SK-N-SH (cell line): ENCODE measurements around the gene EDRF1. TPM values are rescaled to one million over a fixed set of nuclear protein-coding genes. Genes with fewer than 3 reads are reported as not detected.

Source experiments
- CTCF ChIA-PET: fragments of 300-600, 350-600 bp; formaldehyde crosslinking; extraction: SDS; loops from one replicate; lab custom pipeline; 2021; lab: Yijun Ruan, JAX
- POLR2A ChIA-PET: fragments of 350-600 bp; sonication (Branson Sonifier 250); formaldehyde crosslinking; extraction: SDS; loops from one replicate; lab custom pipeline; 2020; ENCODE audit warnings: antibody characterized with exemption, inconsistent platforms; lab: Yijun Ruan, JAX
- DNase-seq: peaks from one replicate; pipeline ENCODE4 v3.0.0; 2012
- H2AFZ ChIP-seq: fragments of 200-600 bp; sonication (generic); 2 replicates; pipeline ENCODE4 v1.8.1; 2016; ENCODE audit warnings: antibody characterized with exemption, mild to moderate bottlenecking, low read depth
- H3F3A ChIP-seq: fragments of 200-600 bp; sonication (generic); replicated peaks from 2 replicates; pipeline ENCODE3; 2016; ENCODE audit warnings: antibody characterized with exemption, mild to moderate bottlenecking; ENCODE audit not compliant: insufficient read depth
- H3K27ac ChIP-seq, 2 experiments: fragments of 200-500 bp in 1 of 2; fragments of 200-600 bp in 1 of 2; sonication (Bioruptor generic) in 1 of 2; sonication (generic), shearing (Covaris generic) in 1 of 2; 2 replicates each; pipeline versions ENCODE4 v1.5.1 to v1.6.1; 2014 to 2016; ENCODE audit warnings: low read depth in 2 of 2, inconsistent platforms in 1 of 2, low read length in 1 of 2, mild to moderate bottlenecking in 1 of 2, mixed read lengths in 1 of 2
- H3K27me3 ChIP-seq: fragments of 200-600 bp; sonication (generic), shearing (Covaris generic); 2 replicates; pipeline ENCODE4 v1.6.1; 2016; ENCODE audit warnings: mixed run types; ENCODE audit not compliant: insufficient read depth
- H3K36me3 ChIP-seq, 2 experiments: fragments of 200-500 bp in 1 of 2; fragments of 200-600 bp in 1 of 2; sonication (Bioruptor generic) in 1 of 2; sonication (generic) in 1 of 2; replicated peaks in 1 of 2; 2 replicates each; pipeline versions ENCODE3 to v1.5.1; 2014 to 2016; ENCODE audit warnings: low read length in 1 of 2, mild to moderate bottlenecking in 1 of 2; ENCODE audit not compliant: insufficient read depth in 2 of 2, control insufficient read depth in 1 of 2
- H3K4me1 ChIP-seq, 2 experiments: fragments of 200-500 bp in 1 of 2; fragments of 200-600 bp in 1 of 2; sonication (Bioruptor generic) in 1 of 2; sonication (generic), shearing (Covaris generic) in 1 of 2; 2 replicates each; pipeline versions ENCODE4 v1.5.1 to v1.6.1; 2014 to 2016; ENCODE audit warnings: low read depth in 1 of 2, low read length in 1 of 2, mixed run types in 1 of 2; ENCODE audit not compliant: insufficient read depth in 2 of 2, control insufficient read depth in 1 of 2
- H3K4me2 ChIP-seq: fragments of 200-600 bp; sonication (generic), shearing (Covaris generic); 2 replicates; pipeline ENCODE4 v1.6.1; 2017; ENCODE audit warnings: mixed run types
- H3K4me3 ChIP-seq, 2 experiments: fragments of 200-500 bp in 1 of 2; fragments of 200-600 bp in 1 of 2; sonication (Bioruptor generic) in 1 of 2; sonication (generic), shearing (Covaris generic) in 1 of 2; 2 replicates each; pipeline versions ENCODE4 v1.5.1 to v1.8.1; 2014 to 2016; ENCODE audit warnings: low read depth in 2 of 2, inconsistent platforms in 1 of 2, low read length in 1 of 2, mild to moderate bottlenecking in 1 of 2, mixed read lengths in 1 of 2, moderate library complexity in 1 of 2
- H3K79me2 ChIP-seq: fragments of 200-600 bp; sonication (generic); 2 replicates; pipeline ENCODE4 v1.8.1; 2017; ENCODE audit warnings: mild to moderate bottlenecking; ENCODE audit not compliant: insufficient read depth
- H3K9ac ChIP-seq: fragments of 200-600 bp; sonication (generic); 2 replicates; pipeline ENCODE4 v1.6.1; 2017; ENCODE audit warnings: mixed run types
- H3K9me2 ChIP-seq: fragments of 200-600 bp; sonication (generic); 2 replicates; pipeline ENCODE4 v1.6.1; 2017; ENCODE audit warnings: mixed run types
- H3K9me3 ChIP-seq: fragments of 200-600 bp; sonication (generic); 2 replicates; pipeline ENCODE4 v1.6.1; 2017; ENCODE audit warnings: mixed run types, mild to moderate bottlenecking, moderate library complexity
- H4K20me1 ChIP-seq: fragments of 200-600 bp; sonication (generic); 2 replicates; pipeline ENCODE4 v1.6.1; 2017; ENCODE audit warnings: mild to moderate bottlenecking, mixed run types; ENCODE audit not compliant: insufficient read depth
- EP300 ChIP-seq, 2 experiments: IDR thresholded peaks; 2 replicates each; pipeline versions ENCODE4 v1.4.0 to v1.6.1; 2012; ENCODE audit warnings: borderline replicate concordance in 1 of 2, low read depth in 1 of 2, low read length in 1 of 2
- FOXJ3 ChIP-seq: sonication (generic); formaldehyde crosslinking; IDR thresholded peaks from 2 replicates; pipeline ENCODE4 v1.5.1; 2020; ENCODE audit warnings: mild to moderate bottlenecking, missing genetic modification reagents
- GABPA ChIP-seq: IDR thresholded peaks from 2 replicates; pipeline ENCODE4 v1.4.0; 2012; ENCODE audit warnings: low read depth, mild to moderate bottlenecking
- GATA2 ChIP-seq: sonication (generic); formaldehyde crosslinking; IDR thresholded peaks from 2 replicates; pipeline ENCODE4 v1.5.0; 2020; ENCODE audit warnings: mild to moderate bottlenecking, missing genetic modification reagents
- MEF2A ChIP-seq: IDR thresholded peaks from 2 replicates; pipeline ENCODE4 v1.4.0; 2012; ENCODE audit warnings: low read depth, borderline replicate concordance
- RAD21 ChIP-seq: IDR thresholded peaks from 2 replicates; pipeline ENCODE4 v1.6.1; 2012; ENCODE audit warnings: mild to moderate bottlenecking, low read length
- RFX5 ChIP-seq: IDR thresholded peaks from 2 replicates; pipeline ENCODE4 v1.6.1; 2012; ENCODE audit warnings: mild to moderate bottlenecking, improper control_type of control experiment, low read length
- SIN3A ChIP-seq: IDR thresholded peaks from 2 replicates; pipeline ENCODE4 v1.6.1; 2012; ENCODE audit warnings: low read depth, mild to moderate bottlenecking, low read length, moderate library complexity, borderline replicate concordance
- YY1 ChIP-seq: IDR thresholded peaks from 2 replicates; pipeline ENCODE4 v1.4.0; 2012; ENCODE audit warnings: low read depth, mild to moderate bottlenecking
- WGBS: methylation state at CpG from one replicate; pipeline ENCODE4 v1.1.6; 2017; ENCODE audit warnings: low lambda C conversion rate; 5-methylcytosine and 5-hydroxymethylcytosine counted together
- polyA plus RNA-seq, 3 experiments: library from polyadenylated mRNA; depleted of rRNA; stranded (reverse); fragments of >200 nt; gene quantifications; 2 replicates each; pipeline ENCODE4 v1.2.3, GENCODE V29; 2012
- TF ChIP-seq, protein P1 (sequence below): fragments of 200-600 bp; sonication (generic); IDR thresholded peaks from 2 replicates; pipeline ENCODE4 v1.6.1; 2017; ENCODE audit warnings: antibody characterized with exemption, mild to moderate bottlenecking, moderate library complexity
- TF ChIP-seq, protein P2 (sequence below): IDR thresholded peaks from 2 replicates; pipeline ENCODE4; 2012
- TF ChIP-seq, protein P3 (sequence below): fragments of 150-350 bp; IDR thresholded peaks from 2 replicates; pipeline ENCODE4 v1.6.1; 2017; ENCODE audit warnings: antibody characterized with exemption, low read length, low read depth, borderline replicate concordance
- TF ChIP-seq, protein P4 (sequence below): IDR thresholded peaks from 2 replicates; pipeline ENCODE4 v1.4.0; 2012; ENCODE audit warnings: low read depth, borderline replicate concordance

Gene EDRF1
- polyA plus RNA-seq, 1 of the 3 experiments (the other 2 are of a cell fraction) = 19.2 TPM

DNA sequence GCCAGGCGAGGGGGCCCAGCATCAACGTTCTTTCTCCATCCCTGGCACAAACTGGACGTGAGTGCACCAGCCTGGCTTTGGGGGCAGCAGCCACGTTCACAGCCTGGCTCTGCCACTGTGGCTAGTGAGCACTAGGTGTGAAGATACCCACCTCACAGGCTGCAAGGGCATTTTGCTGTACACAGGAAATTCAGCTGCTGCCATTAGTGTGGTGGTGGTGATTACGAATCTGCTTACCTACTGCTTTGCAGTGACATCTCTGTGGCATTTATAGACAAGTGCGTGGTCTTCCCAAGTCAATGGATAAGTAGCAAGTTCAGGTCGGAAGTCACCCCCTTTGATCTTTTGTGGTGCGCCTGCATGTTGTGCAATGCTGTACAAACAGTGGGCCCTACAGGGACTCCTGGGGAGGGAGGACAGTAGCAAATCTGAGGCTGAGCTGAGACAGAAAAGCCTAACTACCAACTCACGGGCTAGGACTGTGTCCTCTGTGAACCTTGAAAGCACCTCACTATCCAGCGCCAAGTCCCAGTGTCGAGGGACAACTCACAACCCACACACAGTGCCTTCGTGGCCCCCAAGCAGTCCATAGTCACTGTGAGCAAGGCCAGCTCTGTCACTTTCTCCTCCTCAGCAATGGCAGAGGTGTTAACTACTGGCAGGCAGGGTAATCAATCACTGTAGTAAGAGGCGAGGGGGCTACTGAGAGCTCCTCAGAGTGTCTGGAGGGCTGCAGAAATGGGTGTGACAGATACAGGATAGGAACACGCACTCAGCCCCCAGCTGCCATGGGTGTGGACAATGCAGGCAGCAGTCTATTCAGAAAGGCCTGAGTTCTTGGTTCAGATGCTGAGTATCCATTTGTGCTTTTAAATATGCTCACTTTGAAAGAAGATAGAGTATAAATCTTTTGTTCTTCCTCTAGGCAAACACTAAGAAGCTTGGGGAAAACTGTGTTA lies 73.1 kb downstream of the EDRF1 start:
- no peak for DNase-seq
- CTCF ChIA-PET = no interaction called here

DNA sequence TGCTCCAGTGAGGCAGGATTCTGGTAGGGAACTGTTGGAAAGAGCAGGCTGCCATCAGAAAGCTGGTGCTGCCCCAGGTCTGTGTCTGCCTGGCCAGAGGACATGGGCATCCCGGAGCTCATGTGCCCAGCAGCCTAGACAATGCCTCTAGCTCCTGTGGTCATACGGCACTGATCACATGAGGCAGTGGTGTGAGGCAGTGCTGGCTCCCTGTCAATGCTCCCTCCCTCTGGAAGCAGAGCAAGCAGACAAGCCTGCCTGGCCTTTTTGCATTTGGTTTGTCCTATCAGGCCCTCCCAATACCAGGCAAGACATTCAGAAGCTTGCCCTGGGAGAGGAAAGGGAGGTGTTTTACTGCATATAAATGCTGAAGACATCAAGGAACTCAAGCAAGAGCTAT lies 75.6 kb downstream of the EDRF1 start:
- no peaks in the 10 kb centered on the region for H3K79me2 ChIP-seq
- H4K20me1 ChIP-seq = no peaks in the 10 kb centered on the region
- ChIA-PET POLR2A (no interaction called here), CTCF (no interaction called here)
- H3K27ac ChIP-seq = no peak overlapping the region
- no peak overlapping the region for H2AFZ ChIP-seq
- no peaks in the 10 kb centered on the region for H3F3A ChIP-seq
- WGBS = no CpG with 5 or more reads among the region's 2 CpGs
- no peak overlapping the region for H3K4me2 ChIP-seq
- no peaks in the 10 kb centered on the region for H3K4me1 ChIP-seq
- no peak for DNase-seq
- H3K27me3 ChIP-seq = no peaks in the 10 kb centered on the region
- no peaks in the 10 kb centered on the region for H3K9me2 ChIP-seq
- H3K9ac ChIP-seq = no peak overlapping the region
- H3K4me3 ChIP-seq = no peak overlapping the region
- no peak for TF ChIP-seq GABPA
- TF ChIP-seq, protein P1, sequence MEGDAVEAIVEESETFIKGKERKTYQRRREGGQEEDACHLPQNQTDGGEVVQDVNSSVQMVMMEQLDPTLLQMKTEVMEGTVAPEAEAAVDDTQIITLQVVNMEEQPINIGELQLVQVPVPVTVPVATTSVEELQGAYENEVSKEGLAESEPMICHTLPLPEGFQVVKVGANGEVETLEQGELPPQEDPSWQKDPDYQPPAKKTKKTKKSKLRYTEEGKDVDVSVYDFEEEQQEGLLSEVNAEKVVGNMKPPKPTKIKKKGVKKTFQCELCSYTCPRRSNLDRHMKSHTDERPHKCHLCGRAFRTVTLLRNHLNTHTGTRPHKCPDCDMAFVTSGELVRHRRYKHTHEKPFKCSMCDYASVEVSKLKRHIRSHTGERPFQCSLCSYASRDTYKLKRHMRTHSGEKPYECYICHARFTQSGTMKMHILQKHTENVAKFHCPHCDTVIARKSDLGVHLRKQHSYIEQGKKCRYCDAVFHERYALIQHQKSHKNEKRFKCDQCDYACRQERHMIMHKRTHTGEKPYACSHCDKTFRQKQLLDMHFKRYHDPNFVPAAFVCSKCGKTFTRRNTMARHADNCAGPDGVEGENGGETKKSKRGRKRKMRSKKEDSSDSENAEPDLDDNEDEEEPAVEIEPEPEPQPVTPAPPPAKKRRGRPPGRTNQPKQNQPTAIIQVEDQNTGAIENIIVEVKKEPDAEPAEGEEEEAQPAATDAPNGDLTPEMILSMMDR = no peak
- no peak for TF ChIP-seq SIN3A
- no peak for TF ChIP-seq GATA2
- no peak for TF ChIP-seq RFX5
- no peak for TF ChIP-seq EP300 (IDR thresholded peaks at IDR 0.05; ENCODE audit: borderline replicate concordance in 1 of 2, low read depth in 1 of 2, low read length in 1 of 2)
- TF ChIP-seq, protein P2, sequence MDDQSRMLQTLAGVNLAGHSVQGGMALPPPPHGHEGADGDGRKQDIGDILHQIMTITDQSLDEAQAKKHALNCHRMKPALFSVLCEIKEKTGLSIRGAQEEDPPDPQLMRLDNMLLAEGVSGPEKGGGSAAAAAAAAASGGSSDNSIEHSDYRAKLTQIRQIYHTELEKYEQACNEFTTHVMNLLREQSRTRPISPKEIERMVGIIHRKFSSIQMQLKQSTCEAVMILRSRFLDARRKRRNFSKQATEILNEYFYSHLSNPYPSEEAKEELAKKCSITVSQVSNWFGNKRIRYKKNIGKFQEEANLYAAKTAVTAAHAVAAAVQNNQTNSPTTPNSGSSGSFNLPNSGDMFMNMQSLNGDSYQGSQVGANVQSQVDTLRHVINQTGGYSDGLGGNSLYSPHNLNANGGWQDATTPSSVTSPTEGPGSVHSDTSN = no peak
- TF ChIP-seq FOXJ3 = no peak
- TF ChIP-seq MEF2A = no peak
- H3K36me3 ChIP-seq = peaks cover 10 to 67% of the 10 kb centered on the region in 2 experiments
- H3K9me3 ChIP-seq = no peaks in the 10 kb centered on the region

More for the DNA sequence above, 73.1 kb downstream of the EDRF1 start:
- no peak overlapping the region for H2AFZ ChIP-seq
- WGBS = 93% methylated on average over 11 of the region's 14 CpGs
- H3F3A ChIP-seq = no peaks in the 10 kb centered on the region
- no peak overlapping the region for H3K9ac ChIP-seq
- H3K9me3 ChIP-seq = no peaks in the 10 kb centered on the region
- no peaks in the 10 kb centered on the region for H4K20me1 ChIP-seq
- no peaks in the 10 kb centered on the region for H3K9me2 ChIP-seq
- TF ChIP-seq, protein P2 = no peak
- TF ChIP-seq, protein P3, sequence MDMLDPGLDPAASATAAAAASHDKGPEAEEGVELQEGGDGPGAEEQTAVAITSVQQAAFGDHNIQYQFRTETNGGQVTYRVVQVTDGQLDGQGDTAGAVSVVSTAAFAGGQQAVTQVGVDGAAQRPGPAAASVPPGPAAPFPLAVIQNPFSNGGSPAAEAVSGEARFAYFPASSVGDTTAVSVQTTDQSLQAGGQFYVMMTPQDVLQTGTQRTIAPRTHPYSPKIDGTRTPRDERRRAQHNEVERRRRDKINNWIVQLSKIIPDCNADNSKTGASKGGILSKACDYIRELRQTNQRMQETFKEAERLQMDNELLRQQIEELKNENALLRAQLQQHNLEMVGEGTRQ = no peak
- no peak for TF ChIP-seq GABPA
- no peak for TF ChIP-seq RAD21
- no peak for TF ChIP-seq YY1
- TF ChIP-seq, protein P4, sequence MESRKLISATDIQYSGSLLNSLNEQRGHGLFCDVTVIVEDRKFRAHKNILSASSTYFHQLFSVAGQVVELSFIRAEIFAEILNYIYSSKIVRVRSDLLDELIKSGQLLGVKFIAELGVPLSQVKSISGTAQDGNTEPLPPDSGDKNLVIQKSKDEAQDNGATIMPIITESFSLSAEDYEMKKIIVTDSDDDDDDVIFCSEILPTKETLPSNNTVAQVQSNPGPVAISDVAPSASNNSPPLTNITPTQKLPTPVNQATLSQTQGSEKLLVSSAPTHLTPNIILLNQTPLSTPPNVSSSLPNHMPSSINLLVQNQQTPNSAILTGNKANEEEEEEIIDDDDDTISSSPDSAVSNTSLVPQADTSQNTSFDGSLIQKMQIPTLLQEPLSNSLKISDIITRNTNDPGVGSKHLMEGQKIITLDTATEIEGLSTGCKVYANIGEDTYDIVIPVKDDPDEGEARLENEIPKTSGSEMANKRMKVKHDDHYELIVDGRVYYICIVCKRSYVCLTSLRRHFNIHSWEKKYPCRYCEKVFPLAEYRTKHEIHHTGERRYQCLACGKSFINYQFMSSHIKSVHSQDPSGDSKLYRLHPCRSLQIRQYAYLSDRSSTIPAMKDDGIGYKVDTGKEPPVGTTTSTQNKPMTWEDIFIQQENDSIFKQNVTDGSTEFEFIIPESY = no peak
- TF ChIP-seq EP300 (IDR thresholded peaks at IDR 0.05; ENCODE audit: borderline replicate concordance in 1 of 2, low read depth in 1 of 2, low read length in 1 of 2) = no peak
- H3K4me1 ChIP-seq = no peaks in the 10 kb centered on the region
- H3K27me3 ChIP-seq = no peaks in the 10 kb centered on the region
- H3K4me3 ChIP-seq = no peak overlapping the region
- POLR2A ChIA-PET = no interaction called here
- no peak overlapping the region for H3K27ac ChIP-seq
- no peaks in the 10 kb centered on the region for H3K79me2 ChIP-seq
- no peak overlapping the region for H3K4me2 ChIP-seq
- peaks cover 10 to 58% of the 10 kb centered on the region in 2 experiments for H3K36me3 ChIP-seq
